T-cell (primary cell): ENCODE results near the gene S100A2. TPM values are rescaled to one million over a fixed set of nuclear protein-coding genes. Genes with fewer than 3 reads are reported as not detected.

ENCODE experiments used
- ATAC-seq, 4 experiments: fragments of 200-7000 bp in 3 of 4; fragments of 150-1000 bp in 1 of 4; cut with Tn5 transposase; replicated peaks in 1 of 4; 1 replicate in 3 of 4; 2 replicates in 1 of 4; pipeline ENCODE4 v1.10.0; 2021; ENCODE audit warnings: moderate library complexity in 3 of 4, mild to moderate bottlenecking in 2 of 4, moderate number of reproducible peaks in 1 of 4
- CTCF ChIA-PET, 2 donors: fragments of 300-600 bp; sonication (Branson Sonifier 250); formaldehyde crosslinking; loops; one replicate each; lab custom pipeline; 2022; ENCODE audit warnings: antibody characterized with exemption in 2 of 2; lab: Charles Lee
- POLR2A ChIA-PET, 2 donors: fragments of 300-600 bp; sonication (Branson Sonifier 250); formaldehyde crosslinking; loops; one replicate each; lab custom pipeline; 2022; ENCODE audit warnings: antibody characterized with exemption in 2 of 2; lab: Charles Lee
- DNase-seq, 35 experiments: peaks; one replicate each; pipeline versions ENCODE4 v3.0.0 to v3.0.0-alpha.2; 2013 to 2023
- H3K27ac ChIP-seq: one replicate; pipeline ENCODE4 v1.5.1; 2013; ENCODE audit warnings: low read length
- H3K27me3 ChIP-seq, 2 experiments: replicated peaks in 1 of 2; 1 replicate in 1 of 2; 2 replicates in 1 of 2; pipeline versions ENCODE4 v1.6.1 to v1.7.0; 2013; ENCODE audit warnings: low read length in 1 of 2, mixed read lengths in 1 of 2; ENCODE audit not compliant: control insufficient read depth in 2 of 2, insufficient read depth in 2 of 2; ENCODE audit errors: extremely low read depth in 1 of 2
- H3K36me3 ChIP-seq, 2 donors: 1 replicate in 1 of 2; 2 replicates in 1 of 2; pipeline versions ENCODE4 v1.6.1 to v1.7.0; 2013; ENCODE audit warnings: low read length in 1 of 2; ENCODE audit not compliant: control insufficient read depth in 2 of 2, insufficient read depth in 1 of 2; ENCODE audit errors: extremely low read depth in 1 of 2
- H3K4me1 ChIP-seq, 2 experiments: 1 replicate in 1 of 2; 2 replicates in 1 of 2; pipeline versions ENCODE4 v1.6.1 to v1.7.0; 2013; ENCODE audit warnings: low read length in 2 of 2, mixed read lengths in 1 of 2; ENCODE audit not compliant: insufficient read depth in 2 of 2, control insufficient read depth in 1 of 2; ENCODE audit errors: extremely low read depth in 1 of 2
- H3K4me3 ChIP-seq, 2 donors: 1 replicate in 1 of 2; 2 replicates in 1 of 2; pipeline versions ENCODE4 v1.5.1 to v1.7.0; 2013; ENCODE audit warnings: mild to moderate bottlenecking in 2 of 2, low read length in 1 of 2, moderate library complexity in 1 of 2; ENCODE audit not compliant: control insufficient read depth in 1 of 2; ENCODE audit errors: extremely low read depth in 1 of 2
- H3K9me3 ChIP-seq: 2 replicates; pipeline ENCODE4 v1.7.0; 2013
- H3K27ac Mint-ChIP-seq, 2 donors: one replicate each; pipeline ENCODE4 v1.8.0; 2020 to 2021; ENCODE audit warnings: mild to moderate bottlenecking in 2 of 2, mixed read lengths in 2 of 2
- H3K27me3 Mint-ChIP-seq, 2 donors: one replicate each; pipeline ENCODE4 v1.8.0; 2021 to 2022; ENCODE audit warnings: mixed read lengths in 2 of 2
- H3K36me3 Mint-ChIP-seq: one replicate; pipeline ENCODE4 v1.8.0; 2021; ENCODE audit warnings: mixed read lengths
- H3K4me1 Mint-ChIP-seq, 3 donors: one replicate each; pipeline ENCODE4 v1.8.0; 2020 to 2022; ENCODE audit warnings: mixed read lengths in 3 of 3, mild to moderate bottlenecking in 1 of 3
- H3K4me3 Mint-ChIP-seq, 3 donors: one replicate each; pipeline ENCODE4 v1.8.0; 2020 to 2022; ENCODE audit warnings: mild to moderate bottlenecking in 3 of 3, mixed read lengths in 3 of 3, moderate library complexity in 3 of 3
- H3K9me3 Mint-ChIP-seq, 3 donors: one replicate each; pipeline ENCODE4 v1.8.0; 2020 to 2022; ENCODE audit warnings: mixed read lengths in 3 of 3
- WGBS: methylation state at CpG from one replicate; pipeline ENCODE4 v1.1.5; 2013; ENCODE audit warnings: missing lambda C conversion rate; ENCODE audit not compliant: insufficient coverage; 5-methylcytosine and 5-hydroxymethylcytosine counted together
- total RNA-seq, 35 experiments: library from RNA in 6 of 35; stranded (reverse) in 6 of 35; fragments of 120-200 nt in 1 of 35; gene quantifications; one replicate each; pipeline versions ENCODE4 v1.2.1 to v1.2.4 and lab custom pipeline; 2013 to 2026

The S100A2 gene
- total RNA-seq, 5 donors from 2014 or later (not counting 1 experiment from before 2014, with no cell fraction given): 0.66 TPM; not detected in 4

DNA sequence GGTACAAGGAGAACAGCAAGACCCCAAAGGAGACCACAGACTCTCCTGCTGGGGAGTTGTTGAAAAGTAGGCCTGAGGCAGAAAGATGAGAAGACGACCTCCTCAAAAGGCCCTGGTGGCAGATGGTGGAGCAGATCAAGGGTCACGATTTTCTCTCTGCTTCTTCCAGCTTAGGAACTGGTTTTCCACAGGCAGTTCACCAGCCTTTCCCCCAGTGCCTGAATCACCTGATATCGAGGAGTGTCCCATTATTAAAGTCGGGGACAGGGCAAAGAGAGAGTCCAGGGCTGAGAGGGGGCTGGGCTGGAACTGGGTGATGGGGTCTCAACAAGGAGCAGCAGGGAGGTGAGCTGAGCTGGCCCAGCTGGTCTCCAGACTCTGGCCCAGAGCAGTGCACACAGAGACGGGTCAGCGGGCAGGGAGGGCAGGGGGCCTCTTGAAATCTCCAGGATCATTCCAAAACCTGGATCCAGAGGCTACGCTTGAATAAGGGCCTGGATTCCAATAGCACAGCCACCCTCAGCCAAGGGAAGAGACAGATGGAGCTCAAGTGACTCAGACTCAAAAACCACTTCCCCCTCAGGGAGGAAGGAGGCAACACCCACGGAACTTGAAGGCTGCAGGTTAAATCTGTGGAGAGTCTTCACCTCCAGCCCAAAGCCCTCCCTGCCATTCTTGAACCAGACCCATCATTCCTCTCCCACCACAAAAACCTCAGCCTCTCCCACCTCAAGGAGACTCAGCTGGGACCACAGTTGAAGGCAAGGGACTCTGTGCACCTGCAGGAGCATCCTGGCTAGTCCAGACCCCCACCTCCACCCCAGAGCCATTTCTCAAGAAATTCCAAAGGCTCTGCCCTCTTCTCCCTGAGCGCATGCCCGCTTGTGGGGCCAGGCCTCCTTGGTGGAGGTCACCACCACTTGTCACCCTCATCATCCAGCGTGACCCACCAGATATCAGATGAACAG is 25.0 kb downstream of the S100A2 start, which contains the start of gene S100A5:
Gene S100A5 (minus strand): TSS at position 541 of the 968 bp plus-strand sequence. CDS start 743 bp downstream, outside the sequence.
- Histone ChIP-seq H3K4me1 (peaks cover 60 to 78% of the 10 kb centered on the region in 2 experiments), H3K27ac (peak within 1 kb of the TSS; percentile 86), H3K27me3 (no peaks in the 10 kb centered on the region), H3K9me3 (no peaks in the 10 kb centered on the region), H3K4me3 (peak within 1 kb of the TSS; percentile 8 to 17), H3K36me3 (peaks cover 0 to 18% of the 10 kb centered on the region in 2 donors)
- Mint-ChIP-seq H3K4me3 (peak within 1 kb of the TSS; percentile 51 to 78 (median 59)), H3K9me3 (no peaks in the 10 kb centered on the region), H3K27me3 (no peaks in the 10 kb centered on the region), H3K36me3 (peaks cover 21% of the 10 kb centered on the region), H3K27ac (peak within 1 kb of the TSS; percentile 100), H3K4me1 (peaks cover 75 to 88% (median 85%) of the 10 kb centered on the region in 3 donors)
- ATAC-seq (peak in 3 of 4 experiments; percentile 41 to 51 (median 48)), DNase-seq (peak in 34 of 35 experiments; percentile 11 to 74 (median 36))
- WGBS: 36% methylated on average over 10 of the region's 11 CpGs
- ChIA-PET CTCF (interaction anchor here (0.7 to 2.7 kb wide), 3 partner anchors 8 to 16 kb away, joined by 7 to 13 read pairs (median 7); no protein-coding TSS in a partner anchor), POLR2A (no interaction called here)

DNA sequence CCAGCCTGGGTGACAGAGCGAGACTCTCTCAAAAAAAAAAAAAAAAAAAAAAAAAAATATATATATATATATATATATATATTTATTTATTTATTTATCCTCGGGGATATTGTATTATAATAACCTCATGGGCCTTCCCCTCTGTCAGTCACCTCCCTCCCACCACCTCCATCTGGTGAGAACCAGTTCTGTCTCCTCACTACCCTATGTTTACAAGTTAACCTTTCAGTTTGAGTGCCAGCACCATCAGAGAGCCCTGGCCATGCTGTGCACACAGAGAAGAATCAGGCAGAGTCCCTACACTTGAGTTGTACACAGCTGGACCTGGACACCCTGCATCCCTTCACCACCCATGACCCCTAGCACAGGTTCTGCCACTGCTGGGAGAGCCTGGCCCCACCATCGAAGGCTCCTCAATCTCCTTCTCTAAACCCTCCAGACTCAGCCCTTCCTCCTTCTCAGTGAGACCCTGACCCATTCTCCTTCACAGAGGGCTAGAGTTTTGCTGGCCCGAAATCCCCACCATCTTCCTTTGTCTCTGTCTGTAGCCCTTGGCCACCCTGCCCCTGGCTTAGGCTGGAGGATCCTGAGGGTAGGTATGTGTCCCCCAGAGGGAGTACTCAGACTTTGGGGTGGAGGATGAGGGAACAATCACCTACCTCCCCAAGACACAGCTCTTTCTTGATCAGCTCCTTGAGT is 26.1 kb downstream of the S100A2 start:
- ChIA-PET CTCF (interaction anchor here (0.6 to 2.7 kb wide), 3 partner anchors 7 to 71 kb away, joined by 3 to 13 read pairs (median 7); no protein-coding TSS in a partner anchor), POLR2A (no interaction called here)
- H3K4me3 Mint-ChIP-seq: peak overlapping the region in 1 of 3 donors; percentile 78
- Histone ChIP-seq H3K4me3 (no peak overlapping the region), H3K27ac (peak overlapping the region; percentile 86), H3K27me3 (no peaks in the 10 kb centered on the region), H3K9me3 (no peaks in the 10 kb centered on the region), H3K4me1 (peaks cover 60 to 78% of the 10 kb centered on the region in 2 experiments), H3K36me3 (peaks cover 0 to 22% of the 10 kb centered on the region in 2 donors)
- H3K27me3 Mint-ChIP-seq: no peaks in the 10 kb centered on the region
- no peaks in the 10 kb centered on the region for H3K9me3 Mint-ChIP-seq
- WGBS: 83% methylated on average over 1 of the region's 4 CpGs
- H3K4me1 Mint-ChIP-seq: peaks cover 73 to 88% (median 83%) of the 10 kb centered on the region in 3 donors
- no peak for DNase-seq
- H3K36me3 Mint-ChIP-seq: peaks cover 24% of the 10 kb centered on the region
- peak overlapping the region; percentile 100 for H3K27ac Mint-ChIP-seq
- ATAC-seq: no peak

- H3K27ac ChIP-seq: no peak overlapping the region
- CTCF ChIA-PET: interaction anchor here in 1 of 2 donors (0.7 kb wide), 1 partner anchor 279 kb away, joined by 3 read pairs; no protein-coding TSS in a partner anchor
These were observed 27.3 kb downstream of the S100A2 start for GRCh38 chr1:153538315-153538821.

DNA sequence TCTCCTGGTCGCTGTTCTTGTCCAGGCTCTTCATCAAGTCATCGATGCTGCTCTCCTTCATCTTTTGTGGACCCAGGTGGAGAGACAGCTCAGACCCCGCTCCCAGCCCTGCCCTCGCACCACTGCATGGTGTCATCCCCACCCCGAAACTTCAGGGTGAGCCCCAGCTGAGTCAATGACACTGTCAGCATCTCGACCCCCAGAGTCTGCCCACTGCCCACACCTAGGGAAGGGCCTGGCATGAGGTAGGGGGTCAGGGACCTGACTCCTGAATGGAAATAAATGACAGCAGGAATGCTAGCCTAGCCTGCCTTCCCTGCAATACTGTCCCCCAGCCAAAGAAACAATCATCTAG is 28.3 kb downstream of the S100A2 start:
- ATAC-seq (no peak), DNase-seq (no peak)
- Mint-ChIP-seq H3K4me1 (peaks cover 73 to 88% (median 83%) of the 10 kb centered on the region in 3 donors), H3K9me3 (no peaks in the 10 kb centered on the region), H3K27ac (peak overlapping the region; percentile 99), H3K27me3 (no peaks in the 10 kb centered on the region), H3K4me3 (peak overlapping the region in 2 of 3 donors; percentile 49 to 94), H3K36me3 (peaks cover 17% of the 10 kb centered on the region)
- ChIA-PET CTCF (interaction anchor here in 1 of 2 donors (0.6 kb wide), 1 partner anchor 83 kb away, joined by 6 read pairs; no protein-coding TSS in a partner anchor), POLR2A (interaction anchor here in 1 of 2 donors (2.8 kb wide), 1 partner anchor 8 kb away, joined by 14 read pairs; the partner anchor contains the start of gene S100A4)
- peaks cover 3 to 14% of the 10 kb centered on the region in 2 donors for H3K36me3 ChIP-seq
- H3K27ac ChIP-seq: no peak overlapping the region
- no peaks in the 10 kb centered on the region for H3K9me3 ChIP-seq
- WGBS: 94% methylated on average over 2 of the region's 6 CpGs
- no peaks in the 10 kb centered on the region for H3K27me3 ChIP-seq
- H3K4me3 ChIP-seq: no peak overlapping the region
- peaks cover 48 to 78% of the 10 kb centered on the region in 2 experiments for H3K4me1 ChIP-seq

More at GRCh38 chr1:153538315-153538821, 27.3 kb downstream of the S100A2 start:
- Mint-ChIP-seq H3K27me3 (no peaks in the 10 kb centered on the region), H3K36me3 (peaks cover 25% of the 10 kb centered on the region), H3K27ac (peak overlapping the region; percentile 99), H3K9me3 (no peaks in the 10 kb centered on the region), H3K4me3 (no peak overlapping the region), H3K4me1 (peaks cover 73 to 88% (median 83%) of the 10 kb centered on the region in 3 donors)
- Histone ChIP-seq H3K9me3 (no peaks in the 10 kb centered on the region), H3K4me1 (peaks cover 54 to 78% of the 10 kb centered on the region in 2 experiments), H3K27me3 (no peaks in the 10 kb centered on the region), H3K36me3 (peaks cover 3 to 21% of the 10 kb centered on the region in 2 donors), H3K4me3 (no peak overlapping the region)
- WGBS: 87% methylated on average over 4 of the region's 6 CpGs
- DNase-seq (no peak), ATAC-seq (no peak)
- POLR2A ChIA-PET: no interaction called here

DNA sequence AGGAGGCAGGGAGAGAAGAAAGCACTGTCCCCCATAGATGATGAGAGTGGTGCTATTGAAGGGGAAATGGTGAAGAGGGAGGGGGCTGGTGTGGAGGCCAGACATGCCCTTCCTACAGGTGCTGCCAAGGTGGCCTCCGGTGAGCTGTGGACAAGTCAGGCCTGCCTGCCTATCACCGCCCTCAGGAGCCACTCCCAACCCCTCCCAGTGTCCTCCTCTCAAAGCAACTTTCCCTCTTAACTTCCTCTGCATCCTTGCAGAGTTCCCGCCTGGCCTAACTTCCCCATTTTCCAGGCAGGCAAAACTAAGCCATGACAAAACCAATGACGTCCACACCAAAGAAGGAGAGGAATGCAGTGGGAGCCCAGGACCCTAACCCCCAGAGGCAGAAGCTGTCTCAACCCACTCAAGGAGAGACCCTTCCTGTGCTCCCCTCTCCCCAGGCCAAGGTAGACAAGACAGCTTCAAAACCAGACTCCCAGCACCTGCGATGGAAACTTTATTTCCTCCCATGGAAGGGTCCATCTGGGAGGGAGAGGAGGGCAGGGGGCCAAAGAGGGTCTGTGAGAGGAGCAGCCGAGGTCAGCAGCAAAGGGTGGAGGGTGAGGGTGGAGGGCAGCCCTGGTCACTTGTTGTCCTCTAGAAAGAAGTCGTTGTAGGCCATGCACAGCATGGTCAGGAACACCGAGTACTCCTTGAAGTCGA is 28.8 kb downstream of the S100A2 start:
- Histone ChIP-seq H3K27me3 (no peaks in the 10 kb centered on the region), H3K36me3 (peaks cover 3 to 14% of the 10 kb centered on the region in 2 donors), H3K9me3 (no peaks in the 10 kb centered on the region), H3K4me1 (peaks cover 48 to 78% of the 10 kb centered on the region in 2 experiments), H3K27ac (peak overlapping the region; percentile 96), H3K4me3 (peak overlapping the region; percentile 73 to 94)
- ChIA-PET POLR2A (interaction anchor here in 1 of 2 donors (2.8 kb wide), 1 partner anchor 8 kb away, joined by 14 read pairs; the partner anchor contains the start of gene S100A4), CTCF (interaction anchor here (0.6 to 2.7 kb wide), 2 partner anchors 9 to 84 kb away, joined by 6 to 28 read pairs; partner anchors contain the start of gene S100A4 (in 1 of the 2))
- no peak for DNase-seq
- Mint-ChIP-seq H3K4me1 (peaks cover 73 to 88% (median 82%) of the 10 kb centered on the region in 3 donors), H3K27me3 (no peaks in the 10 kb centered on the region), H3K4me3 (peak overlapping the region; percentile 90 to 94 (median 94)), H3K36me3 (peaks cover 17% of the 10 kb centered on the region), H3K27ac (peak overlapping the region; percentile 99), H3K9me3 (no peaks in the 10 kb centered on the region)
- WGBS: 95% methylated on average over 7 of the region's 9 CpGs
- ATAC-seq: no peak
